Testis (tissue), 3 donors: ENCODE measurements around the gene RTP3. TPM values are rescaled to one million over a fixed set of nuclear protein-coding genes. Genes with fewer than 3 reads are reported as not detected.

Source experiments
- DNase-seq: peaks from one replicate; pipeline ENCODE4 v3.0.0-alpha.2; 2019
- H3K27ac ChIP-seq, 2 donors: fragments of 200-600 bp; sonication (generic); one replicate each; pipeline ENCODE4 v1.5.1; 2019
- H3K27me3 ChIP-seq: fragments of 200-600 bp; sonication (generic); one replicate; pipeline ENCODE4 v1.5.1; 2019
- H3K36me3 ChIP-seq: fragments of 200-600 bp; sonication (generic); one replicate; pipeline ENCODE4 v1.5.1; 2017; ENCODE audit warnings: low read depth; ENCODE audit errors: missing control alignments
- H3K4me1 ChIP-seq: fragments of 200-600 bp; sonication (generic); one replicate; pipeline ENCODE4 v1.5.1; 2019
- H3K4me3 ChIP-seq, 2 donors: fragments of 200-600 bp; sonication (generic); one replicate each; pipeline ENCODE4 v1.5.1; 2017 to 2019
- H3K9me3 ChIP-seq: fragments of 200-600 bp; sonication (generic); one replicate; pipeline ENCODE4 v1.5.1; 2017
- POLR2A ChIP-seq: fragments of 450-650 bp; IDR thresholded peaks from one replicate; pipeline ENCODE4 v1.6.1; 2017; ENCODE audit warnings: antibody characterized with exemption, mild to moderate bottlenecking, moderate library complexity
- WGBS, 2 donors: methylation state at CpG; one replicate each; pipeline ENCODE4 v1.1.5; 2018; 5-methylcytosine and 5-hydroxymethylcytosine counted together
- intact Hi-C: fragments of 100-400 bp; cut with DNase I; formaldehyde crosslinking; loops from one replicate; pipeline ENCODE4 v1.15.1; 2023; ENCODE audit warnings: low total_unique reads
- polyA plus RNA-seq: library from polyadenylated mRNA; stranded (reverse); fragments of 350-450 nt; fragmentation: Illumina TruSeq; extraction: RNeasy Lipid Tissue Mini Kit (QIAGEN cat#74804); gene quantifications from one replicate; pipeline ENCODE4 v1.2.3, GENCODE V29; 2014; ENCODE audit warnings: low read depth, low replicate concordance; ENCODE audit not compliant: insufficient read depth
- total RNA-seq, 2 donors: library from RNA; depleted of rRNA; stranded (reverse); fragments of >200 nt; gene quantifications; one replicate each; pipeline ENCODE4 v1.2.3, GENCODE V29; 2016
- TF ChIP-seq, protein P1 (sequence below), 3 experiments: fragments of 450-650 bp in 2 of 3; fragments of 200-600 bp in 1 of 3; sonication (generic) in 1 of 3; IDR thresholded peaks; one replicate each; pipeline ENCODE4 v1.5.1; 2016 to 2019; ENCODE audit warnings: antibody characterized with exemption in 3 of 3, mild to moderate bottlenecking in 2 of 3, moderate library complexity in 1 of 3

Gene RTP3
- total and polyA plus RNA-seq, 3 donors from 2014 or later, result 0.50 to 2.0 (median 1.1) TPM

- Histone ChIP-seq H3K4me3 (no peak within 1 kb of the TSS), H3K27ac (no peak within 1 kb of the TSS), H3K36me3 (no peaks in the 10 kb centered on the region), H3K27me3 (no peaks in the 10 kb centered on the region), H3K9me3 (no peaks in the 10 kb centered on the region), H3K4me1 (peaks cover 4% of the 10 kb centered on the region)
- TF ChIP-seq, protein P1, sequence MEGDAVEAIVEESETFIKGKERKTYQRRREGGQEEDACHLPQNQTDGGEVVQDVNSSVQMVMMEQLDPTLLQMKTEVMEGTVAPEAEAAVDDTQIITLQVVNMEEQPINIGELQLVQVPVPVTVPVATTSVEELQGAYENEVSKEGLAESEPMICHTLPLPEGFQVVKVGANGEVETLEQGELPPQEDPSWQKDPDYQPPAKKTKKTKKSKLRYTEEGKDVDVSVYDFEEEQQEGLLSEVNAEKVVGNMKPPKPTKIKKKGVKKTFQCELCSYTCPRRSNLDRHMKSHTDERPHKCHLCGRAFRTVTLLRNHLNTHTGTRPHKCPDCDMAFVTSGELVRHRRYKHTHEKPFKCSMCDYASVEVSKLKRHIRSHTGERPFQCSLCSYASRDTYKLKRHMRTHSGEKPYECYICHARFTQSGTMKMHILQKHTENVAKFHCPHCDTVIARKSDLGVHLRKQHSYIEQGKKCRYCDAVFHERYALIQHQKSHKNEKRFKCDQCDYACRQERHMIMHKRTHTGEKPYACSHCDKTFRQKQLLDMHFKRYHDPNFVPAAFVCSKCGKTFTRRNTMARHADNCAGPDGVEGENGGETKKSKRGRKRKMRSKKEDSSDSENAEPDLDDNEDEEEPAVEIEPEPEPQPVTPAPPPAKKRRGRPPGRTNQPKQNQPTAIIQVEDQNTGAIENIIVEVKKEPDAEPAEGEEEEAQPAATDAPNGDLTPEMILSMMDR (IDR thresholded peaks at IDR 0.05), result no peak
- TF ChIP-seq POLR2A, result no peak
- no peak for DNase-seq
- intact Hi-C loops, result no loop called here
- WGBS, 2 donors, result 14 to 15% methylated on average over 26 of the region's 44 CpGs
Measured at GRCh38 chr3:46464326-46465195, 33.2 kb upstream of the RTP3 start, which contains the start of gene LTF. Gene LTF, minus strand, starts transcription at chr3:46464905. Its CDS starts 38 bp downstream, at chr3:46464867.

DNA sequence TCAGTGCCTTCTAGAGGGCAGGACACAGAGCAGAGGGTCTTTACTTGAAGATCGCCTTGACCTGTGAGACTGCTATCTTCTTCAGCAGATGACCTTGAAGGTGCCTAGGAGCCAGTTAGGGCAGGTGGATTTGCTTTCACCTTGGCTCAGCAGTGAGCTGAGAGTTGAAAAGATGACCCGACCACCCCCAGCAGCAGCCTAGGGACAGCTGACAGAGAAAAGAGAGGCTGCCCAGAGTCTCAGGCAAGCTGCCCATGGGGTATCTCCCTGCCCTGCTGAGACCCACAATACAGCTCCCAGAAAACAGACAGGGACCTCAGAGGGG lies 32.6 kb upstream of the RTP3 start:
- H3K4me1 ChIP-seq, result peaks cover 4% of the 10 kb centered on the region
- H3K9me3 ChIP-seq, result no peaks in the 10 kb centered on the region
- no peak for DNase-seq
- intact Hi-C loops, result no loop called here
- no peaks in the 10 kb centered on the region for H3K27me3 ChIP-seq
- no peak overlapping the region for H3K27ac ChIP-seq
- H3K36me3 ChIP-seq, result no peaks in the 10 kb centered on the region
- TF ChIP-seq, protein P1 (IDR thresholded peaks at IDR 0.05), result no peak
- no peak for TF ChIP-seq POLR2A
- H3K4me3 ChIP-seq, result no peak overlapping the region
- 36 to 59% methylated on average over 2 of the region's 2 CpGs for WGBS, 2 donors

GRCh38 chr3:46466273-46466672 lies 31.5 kb upstream of the RTP3 start:
- intact Hi-C loops, result no loop called here
- Histone ChIP-seq H3K36me3 (no peaks in the 10 kb centered on the region), H3K27me3 (no peaks in the 10 kb centered on the region), H3K27ac (no peak overlapping the region), H3K9me3 (no peaks in the 10 kb centered on the region), H3K4me1 (peaks cover 4% of the 10 kb centered on the region), H3K4me3 (no peak overlapping the region)
- DNase-seq, result no peak
- TF ChIP-seq, protein P1 (IDR thresholded peaks at IDR 0.05), result no peak
- no peak for TF ChIP-seq POLR2A

DNA sequence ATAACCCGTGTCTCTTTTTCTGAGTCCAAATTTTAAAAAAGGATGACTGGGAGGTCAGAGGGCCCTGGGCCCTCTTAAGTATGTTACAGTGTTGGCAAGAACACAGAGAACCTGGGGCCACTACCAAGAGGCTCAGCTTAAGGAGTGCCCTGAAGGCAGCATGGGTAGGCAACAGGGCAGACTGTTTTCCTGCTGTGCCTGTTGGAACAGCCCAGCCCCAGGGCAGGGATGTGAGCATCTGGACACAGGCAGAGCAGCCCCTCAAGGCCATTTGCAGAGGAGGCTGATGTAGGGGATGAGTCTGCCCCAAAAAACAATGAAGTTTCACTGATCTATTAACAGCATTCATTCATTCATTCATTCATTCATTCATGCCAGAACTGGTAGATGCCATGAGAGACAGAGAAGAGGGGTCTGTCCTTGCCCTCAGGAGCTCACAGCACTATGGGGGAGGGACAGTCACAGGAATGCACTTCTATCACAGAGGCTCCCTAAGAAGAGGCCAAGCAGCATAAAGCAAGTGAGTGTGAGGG lies 30.8 kb upstream of the RTP3 start:
- H3K9me3 ChIP-seq, result no peaks in the 10 kb centered on the region
- peaks cover 4% of the 10 kb centered on the region for H3K4me1 ChIP-seq
- no peak overlapping the region for H3K4me3 ChIP-seq
- no peak for DNase-seq
- intact Hi-C loops, result no loop called here
- no peaks in the 10 kb centered on the region for H3K27me3 ChIP-seq
- 56 to 57% methylated on average over 1 of the region's 1 CpG for WGBS, 2 donors
- H3K36me3 ChIP-seq, result no peaks in the 10 kb centered on the region
- TF ChIP-seq, protein P1 (IDR thresholded peaks at IDR 0.05), result no peak
- no peak for TF ChIP-seq POLR2A
- no peak overlapping the region for H3K27ac ChIP-seq

- peaks cover 4% of the 10 kb centered on the region for H3K4me1 ChIP-seq
- 88% methylated on average over 4 of the region's 4 CpGs for WGBS, 2 donors
- intact Hi-C loops, result no loop called here
Measured at GRCh38 chr3:46467562-46467961, 30.2 kb upstream of the RTP3 start.

More at GRCh38 chr3:46467562-46467961, 30.2 kb upstream of the RTP3 start:
- Histone ChIP-seq H3K4me3 (no peak overlapping the region), H3K36me3 (no peaks in the 10 kb centered on the region), H3K27me3 (no peaks in the 10 kb centered on the region), H3K27ac (no peak overlapping the region), H3K9me3 (no peaks in the 10 kb centered on the region)
- no peak for DNase-seq
- TF ChIP-seq, protein P1 (IDR thresholded peaks at IDR 0.05), result no peak
- no peak for TF ChIP-seq POLR2A
